ENCODE measurements around the gene KCTD4. TPM values are rescaled to one million over a fixed set of nuclear protein-coding genes. Genes with fewer than 3 reads are reported as not detected.
A peak's percentile ranks its signal among the peaks of the same experiment; 100 is the strongest.

The KCTD4 gene
- total RNA-seq, 1 donor from 2014 or later: not detected

GRCh38 chr13:45185286-45185685 lies 15.6 kb downstream of the KCTD4 start:
- no peaks in the 10 kb centered on the region for H3K4me1 Mint-ChIP-seq (ENCODE audit: unreplicated experiment)
- H3K4me3 Mint-ChIP-seq: no peak overlapping the region
- no peak for TF ChIP-seq CTCF (conservative IDR thresholded peaks at IDR 0.05)
- H3K9me3 Mint-ChIP-seq: no peaks in the 10 kb centered on the region
- DNase-seq (ENCODE audit: extremely low spot score, unreplicated experiment): no peak
- peaks cover 11% of the 10 kb centered on the region for H3K36me3 Mint-ChIP-seq
- no peaks in the 10 kb centered on the region for H3K27me3 Mint-ChIP-seq
- H3K27ac Mint-ChIP-seq: no peak overlapping the region

- Mint-ChIP-seq H3K4me3 (no peak overlapping the region), H3K4me1 (ENCODE audit: unreplicated experiment) (peaks cover 2% of the 10 kb centered on the region), H3K27ac (no peak overlapping the region), H3K36me3 (peaks cover 11% of the 10 kb centered on the region), H3K9me3 (no peaks in the 10 kb centered on the region), H3K27me3 (no peaks in the 10 kb centered on the region)
- no peak for DNase-seq (ENCODE audit: extremely low spot score, unreplicated experiment)
- no peak for TF ChIP-seq CTCF (conservative IDR thresholded peaks at IDR 0.05)
These were observed 16.2 kb downstream of the KCTD4 start for GRCh38 chr13:45184693-45185092.

GRCh38 chr13:45180713-45181601 lies 19.9 kb downstream of the KCTD4 start:
- no peaks in the 10 kb centered on the region for H3K9me3 Mint-ChIP-seq
- H3K4me1 Mint-ChIP-seq (ENCODE audit: unreplicated experiment): peaks cover 20% of the 10 kb centered on the region
- TF ChIP-seq CTCF (conservative IDR thresholded peaks at IDR 0.05): peak; percentile 41
- H3K27me3 Mint-ChIP-seq: no peaks in the 10 kb centered on the region
- H3K27ac Mint-ChIP-seq: no peak overlapping the region
- H3K36me3 Mint-ChIP-seq: peaks cover 11% of the 10 kb centered on the region
- no peak for DNase-seq (ENCODE audit: extremely low spot score, unreplicated experiment)
- no peak overlapping the region for H3K4me3 Mint-ChIP-seq

- H3K27ac Mint-ChIP-seq: no peak overlapping the region
- peaks cover 11% of the 10 kb centered on the region for H3K36me3 Mint-ChIP-seq
- peaks cover 20% of the 10 kb centered on the region for H3K4me1 Mint-ChIP-seq (ENCODE audit: unreplicated experiment)
- no peak for DNase-seq (ENCODE audit: extremely low spot score, unreplicated experiment)
- no peaks in the 10 kb centered on the region for H3K9me3 Mint-ChIP-seq
- TF ChIP-seq CTCF (conservative IDR thresholded peaks at IDR 0.05): no peak
- no peak overlapping the region for H3K4me3 Mint-ChIP-seq
- H3K27me3 Mint-ChIP-seq: no peaks in the 10 kb centered on the region
These were observed 20.5 kb downstream of the KCTD4 start for GRCh38 chr13:45180303-45180702.

- peaks cover 17% of the 10 kb centered on the region for H3K36me3 Mint-ChIP-seq
- peak overlapping the region; percentile 20 for H3K27ac Mint-ChIP-seq
- DNase-seq (ENCODE audit: extremely low spot score, unreplicated experiment): no peak
- no peak overlapping the region for H3K4me3 Mint-ChIP-seq
- H3K9me3 Mint-ChIP-seq: no peaks in the 10 kb centered on the region
- H3K27me3 Mint-ChIP-seq: no peaks in the 10 kb centered on the region
- peaks cover 20% of the 10 kb centered on the region for H3K4me1 Mint-ChIP-seq (ENCODE audit: unreplicated experiment)
- no peak for TF ChIP-seq CTCF (conservative IDR thresholded peaks at IDR 0.05)
These were observed 21.4 kb downstream of the KCTD4 start for GRCh38 chr13:45179428-45179827.
